HepG2 (cell line): Measurements from ENCODE around the gene OR4C45. TPM values are rescaled to one million over a fixed set of nuclear protein-coding genes. Genes with fewer than 3 reads are reported as not detected.

ENCODE experiments used
- ATAC-seq: fragments of 200-7000 bp; cut with Tn5 transposase; 3 replicates; pipeline ENCODE4 v1.9.1; 2020; ENCODE audit warnings: mild to moderate bottlenecking, moderate library complexity
- BruUV-seq: library from RNA; stranded (reverse); fragments of 400-500 nt; replicated peaks from 2 replicates; lab custom pipeline; 2021; lab: Mats Ljungman, UMichigan
- CTCF ChIA-PET: fragments of 300-600 bp; formaldehyde crosslinking; extraction: SDS; loops from one replicate; lab custom pipeline; 2021; ENCODE audit warnings: low total read pairs, inconsistent platforms, low intra/inter-chr PET ratio; lab: Yijun Ruan, JAX
- POLR2A ChIA-PET: fragments of 350-600 bp; sonication (Branson Sonifier 250); formaldehyde crosslinking; loops from one replicate; lab custom pipeline; 2020; ENCODE audit warnings: antibody characterized with exemption, inconsistent platforms; lab: Yijun Ruan, JAX
- DNase-seq: peaks from one replicate; pipeline ENCODE4 v3.0.0-alpha.2; 2015; ENCODE audit warnings: low spot score
- FAIRE-seq: peaks from 3 replicates; lab custom pipeline; 2011; peaks lifted over from hg19 to GRCh38; lab: Jason Lieb, UNC
- H2AFZ ChIP-seq: one replicate; pipeline ENCODE4 v1.6.1; 2011; ENCODE audit warnings: low read length, inconsistent platforms
- H3K27ac ChIP-seq: fragments of 300-600 bp; 3 replicates; pipeline ENCODE4 v1.8.0; 2011; ENCODE audit warnings: mixed run types, mild to moderate bottlenecking, mixed read lengths, low read length, inconsistent platforms; ENCODE audit not compliant: insufficient read depth; ENCODE audit errors: extremely low read length
- H3K27me3 ChIP-seq, 2 experiments: fragments of 200-600 bp in 1 of 2; 2 replicates in 1 of 2; 3 replicates in 1 of 2; pipeline versions ENCODE4 v1.6.0 to v1.8.0; 2011; ENCODE audit warnings: low read length in 2 of 2, mild to moderate bottlenecking in 2 of 2, moderate library complexity in 2 of 2, inconsistent platforms in 1 of 2; ENCODE audit not compliant: insufficient read depth in 2 of 2, control insufficient read depth in 1 of 2
- H3K36me3 ChIP-seq, 2 experiments: fragments of 200-600 bp in 1 of 2; replicated peaks in 1 of 2; 2 replicates in 1 of 2; 3 replicates in 1 of 2; pipeline versions ENCODE4 v1.5.1 to v1.8.0; 2011; ENCODE audit warnings: low read length in 2 of 2, inconsistent platforms in 1 of 2; ENCODE audit not compliant: insufficient read depth in 2 of 2, control insufficient read depth in 1 of 2
- H3K4me1 ChIP-seq: 2 replicates; pipeline ENCODE4 v1.5.1; 2012; ENCODE audit warnings: low read length, inconsistent platforms; ENCODE audit not compliant: insufficient read depth
- H3K4me2 ChIP-seq: 2 replicates; pipeline ENCODE4 v1.6.0; 2011; ENCODE audit warnings: low read depth, low read length, inconsistent platforms
- H3K4me3 ChIP-seq, 3 experiments: fragments of 200-600 bp in 1 of 3; sonication (generic), shearing (Covaris generic) in 1 of 3; replicated peaks in 1 of 3; 2 replicates each; pipeline ENCODE4 v1.5.1; 2011 to 2016; ENCODE audit warnings: low read length in 3 of 3, inconsistent platforms in 2 of 3, low read depth in 2 of 3, mild to moderate bottlenecking in 2 of 3, control low read depth in 1 of 3, mixed read lengths in 1 of 3; ENCODE audit not compliant: insufficient read depth in 1 of 3
- H3K79me2 ChIP-seq: one replicate; pipeline ENCODE4 v1.6.1; 2011; ENCODE audit warnings: low read length, inconsistent platforms; ENCODE audit not compliant: insufficient read depth
- H3K9ac ChIP-seq: 2 replicates; pipeline ENCODE4 v1.6.0; 2011; ENCODE audit warnings: mild to moderate bottlenecking, low read depth, low read length, inconsistent platforms; ENCODE audit not compliant: insufficient read depth
- H3K9me3 ChIP-seq: 2 replicates; pipeline ENCODE4 v1.5.1; 2012; ENCODE audit warnings: mild to moderate bottlenecking, low read length
- H4K20me1 ChIP-seq: 2 replicates; pipeline ENCODE4 v1.6.0; 2011; ENCODE audit warnings: inconsistent platforms, mild to moderate bottlenecking, low read length, moderate library complexity; ENCODE audit not compliant: insufficient read depth
- BRD4 ChIP-seq: sonication (generic); formaldehyde crosslinking; IDR thresholded peaks from 2 replicates; pipeline ENCODE4 v1.4.0; 2020; ENCODE audit warnings: missing genetic modification reagents
- CAMTA2 ChIP-seq: sonication (generic); formaldehyde crosslinking; IDR thresholded peaks from 2 replicates; pipeline ENCODE4 v1.4.0; 2020; ENCODE audit warnings: mild to moderate bottlenecking, missing genetic modification reagents, borderline replicate concordance
- KAT8 ChIP-seq: IDR thresholded peaks from 2 replicates; pipeline ENCODE4 v1.6.1; 2016; ENCODE audit warnings: missing genetic modification reagents, missing compliant biosample characterization
- MLLT10 ChIP-seq: sonication (generic); formaldehyde crosslinking; IDR thresholded peaks from 2 replicates; pipeline ENCODE4 v1.4.0; 2020; ENCODE audit warnings: missing genetic modification reagents
- RFX5 ChIP-seq: IDR thresholded peaks from 2 replicates; pipeline ENCODE4 v1.6.1; 2011; ENCODE audit warnings: low read depth, low read length, improper control_type of control experiment
- SETDB1 ChIP-seq: sonication (generic); formaldehyde crosslinking; IDR thresholded peaks from 2 replicates; pipeline ENCODE4 v1.5.1; 2020; ENCODE audit warnings: missing genetic modification reagents, mild to moderate bottlenecking, borderline replicate concordance
- SUZ12 ChIP-seq: fragments of 150-350 bp; IDR thresholded peaks from 2 replicates; pipeline ENCODE4 v1.6.1; 2014; ENCODE audit warnings: low read depth, low read length
- ZFP36L2 ChIP-seq: sonication (generic); formaldehyde crosslinking; IDR thresholded peaks from 2 replicates; pipeline ENCODE4 v1.4.0; 2020; ENCODE audit warnings: missing genetic modification reagents
- ZNF124 ChIP-seq: sonication (generic); formaldehyde crosslinking; IDR thresholded peaks from 2 replicates; pipeline ENCODE4 v1.4.0; 2020; ENCODE audit warnings: missing genetic modification reagents
- ZNF552 ChIP-seq: sonication (generic); formaldehyde crosslinking; IDR thresholded peaks from 2 replicates; pipeline ENCODE4 v1.9.0; 2022; ENCODE audit warnings: missing genetic modification reagents, mild to moderate bottlenecking, borderline replicate concordance
- ZNF839 ChIP-seq: sonication (generic); formaldehyde crosslinking; IDR thresholded peaks from 2 replicates; pipeline ENCODE4 v1.4.0; 2020; ENCODE audit warnings: missing genetic modification reagents, mild to moderate bottlenecking, borderline replicate concordance
- WGBS: methylation state at CpG from one replicate; pipeline ENCODE4 v1.1.6; 2017; ENCODE audit warnings: low lambda C conversion rate; 5-methylcytosine and 5-hydroxymethylcytosine counted together
- in situ Hi-C: cut with HindIII; loops from 2 replicates; pipeline ENCODE4 v1.10.0; 2017; ENCODE audit warnings: low pct_unique_long_range_greater_than_20kb; ENCODE audit not compliant: extremely low pct_ligation_motif_present
- intact Hi-C: fragments of 100-400 bp; cut with micrococcal nuclease; formaldehyde crosslinking; loops from one replicate; pipeline ENCODE4 v1.10.0; 2022; ENCODE audit not compliant: unreplicated experiment
- polyA plus RNA-seq, 8 experiments: library from polyadenylated mRNA; depleted of rRNA in 3 of 8; stranded (reverse) in 7 of 8; unstranded in 1 of 8; fragments of >200 nt; fragmentation: Illumina TruSeq in 4 of 8; extraction: Trizol in 4 of 8; gene quantifications; 2 replicates each; pipeline versions ENCODE4 v1.2.1 to v1.2.3, GENCODE V29; 2011 to 2016; ENCODE audit warnings: low read depth in 4 of 8, missing spikeins in 1 of 8, mixed read lengths in 1 of 8; ENCODE audit not compliant: insufficient read depth in 1 of 8
- total RNA-seq, 5 experiments: library from RNA; depleted of rRNA; stranded (reverse); fragments of >200 nt; fragmentation: Illumina TruSeq; extraction: Trizol; gene quantifications; 2 replicates each; pipeline ENCODE4 v1.2.3, GENCODE V29; 2016; ENCODE audit warnings: low read depth in 1 of 5
- TF ChIP-seq, protein P1 (sequence below): sonication (generic); formaldehyde crosslinking; IDR thresholded peaks from 2 replicates; pipeline ENCODE4 v1.5.1; 2020; ENCODE audit warnings: missing genetic modification reagents, mild to moderate bottlenecking, borderline replicate concordance
- TF ChIP-seq, protein P2 (sequence below): sonication (generic); formaldehyde crosslinking; conservative IDR thresholded peaks from 2 replicates; pipeline ENCODE4 v1.4.0; 2020; ENCODE audit warnings: missing genetic modification reagents
- TF ChIP-seq, protein P3 (sequence below): sonication (generic); formaldehyde crosslinking; IDR thresholded peaks from 2 replicates; pipeline ENCODE4 v1.4.0; 2020; ENCODE audit warnings: mild to moderate bottlenecking, missing genetic modification reagents
- TF ChIP-seq, protein P4 (sequence below): sonication (generic); formaldehyde crosslinking; IDR thresholded peaks from 2 replicates; pipeline ENCODE4 v1.4.0; 2020; ENCODE audit warnings: missing genetic modification reagents, borderline replicate concordance
- TF ChIP-seq, protein P5 (sequence below): sonication (generic); formaldehyde crosslinking; IDR thresholded peaks from 2 replicates; pipeline ENCODE4 v1.4.0; 2020; ENCODE audit warnings: missing genetic modification reagents

Gene OR4C45
- total and polyA plus RNA-seq, 2 of the 13 experiments (the other 11 are each of a cell fraction or from before 2014, with no cell fraction given) = not detected

DNA sequence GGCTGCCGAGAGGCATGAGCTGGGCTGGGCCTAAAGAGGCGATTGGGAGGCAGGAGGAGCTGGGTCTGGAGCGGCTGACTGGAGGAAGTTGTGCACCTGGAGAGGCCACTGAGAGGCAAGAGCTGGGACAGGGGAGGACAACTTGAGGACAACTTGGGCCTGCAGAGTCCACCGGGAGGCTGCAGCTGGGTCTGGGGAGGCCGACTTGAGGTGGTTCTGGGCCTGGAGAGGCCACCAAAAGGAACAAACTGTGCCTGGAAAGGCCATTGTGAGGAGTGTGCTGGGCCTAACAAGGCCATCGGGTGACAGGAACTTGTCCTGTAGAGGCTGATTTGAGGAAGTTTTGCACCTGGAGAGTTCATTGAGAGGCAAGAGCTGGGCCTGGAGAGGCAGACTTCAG is 41.5 kb downstream of the OR4C45 start (continued):
- TF ChIP-seq, protein P1, sequence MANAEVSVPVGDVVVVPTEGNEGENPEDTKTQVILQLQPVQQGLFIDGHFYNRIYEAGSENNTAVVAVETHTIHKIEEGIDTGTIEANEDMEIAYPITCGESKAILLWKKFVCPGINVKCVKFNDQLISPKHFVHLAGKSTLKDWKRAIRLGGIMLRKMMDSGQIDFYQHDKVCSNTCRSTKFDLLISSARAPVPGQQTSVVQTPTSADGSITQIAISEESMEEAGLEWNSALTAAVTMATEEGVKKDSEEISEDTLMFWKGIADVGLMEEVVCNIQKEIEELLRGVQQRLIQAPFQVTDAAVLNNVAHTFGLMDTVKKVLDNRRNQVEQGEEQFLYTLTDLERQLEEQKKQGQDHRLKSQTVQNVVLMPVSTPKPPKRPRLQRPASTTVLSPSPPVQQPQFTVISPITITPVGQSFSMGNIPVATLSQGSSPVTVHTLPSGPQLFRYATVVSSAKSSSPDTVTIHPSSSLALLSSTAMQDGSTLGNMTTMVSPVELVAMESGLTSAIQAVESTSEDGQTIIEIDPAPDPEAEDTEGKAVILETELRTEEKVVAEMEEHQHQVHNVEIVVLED (CRISPR knock-in tag) = no peak
- TF ChIP-seq CAMTA2 (CRISPR knock-in tag) (no peak), SUZ12 (no peak), SETDB1 (CRISPR knock-in tag) (no peak), ZNF552 (CRISPR knock-in tag) (no peak), BRD4 (CRISPR knock-in tag) (no peak), ZFP36L2 (CRISPR knock-in tag) (no peak)
- TF ChIP-seq, protein P2, sequence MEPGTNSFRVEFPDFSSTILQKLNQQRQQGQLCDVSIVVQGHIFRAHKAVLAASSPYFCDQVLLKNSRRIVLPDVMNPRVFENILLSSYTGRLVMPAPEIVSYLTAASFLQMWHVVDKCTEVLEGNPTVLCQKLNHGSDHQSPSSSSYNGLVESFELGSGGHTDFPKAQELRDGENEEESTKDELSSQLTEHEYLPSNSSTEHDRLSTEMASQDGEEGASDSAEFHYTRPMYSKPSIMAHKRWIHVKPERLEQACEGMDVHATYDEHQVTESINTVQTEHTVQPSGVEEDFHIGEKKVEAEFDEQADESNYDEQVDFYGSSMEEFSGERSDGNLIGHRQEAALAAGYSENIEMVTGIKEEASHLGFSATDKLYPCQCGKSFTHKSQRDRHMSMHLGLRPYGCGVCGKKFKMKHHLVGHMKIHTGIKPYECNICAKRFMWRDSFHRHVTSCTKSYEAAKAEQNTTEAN (CRISPR knock-in tag) = no peak
- TF ChIP-seq, protein P3, sequence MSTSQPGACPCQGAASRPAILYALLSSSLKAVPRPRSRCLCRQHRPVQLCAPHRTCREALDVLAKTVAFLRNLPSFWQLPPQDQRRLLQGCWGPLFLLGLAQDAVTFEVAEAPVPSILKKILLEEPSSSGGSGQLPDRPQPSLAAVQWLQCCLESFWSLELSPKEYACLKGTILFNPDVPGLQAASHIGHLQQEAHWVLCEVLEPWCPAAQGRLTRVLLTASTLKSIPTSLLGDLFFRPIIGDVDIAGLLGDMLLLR = no peak
- TF ChIP-seq, all 625 proteins: peak for 0

DNA sequence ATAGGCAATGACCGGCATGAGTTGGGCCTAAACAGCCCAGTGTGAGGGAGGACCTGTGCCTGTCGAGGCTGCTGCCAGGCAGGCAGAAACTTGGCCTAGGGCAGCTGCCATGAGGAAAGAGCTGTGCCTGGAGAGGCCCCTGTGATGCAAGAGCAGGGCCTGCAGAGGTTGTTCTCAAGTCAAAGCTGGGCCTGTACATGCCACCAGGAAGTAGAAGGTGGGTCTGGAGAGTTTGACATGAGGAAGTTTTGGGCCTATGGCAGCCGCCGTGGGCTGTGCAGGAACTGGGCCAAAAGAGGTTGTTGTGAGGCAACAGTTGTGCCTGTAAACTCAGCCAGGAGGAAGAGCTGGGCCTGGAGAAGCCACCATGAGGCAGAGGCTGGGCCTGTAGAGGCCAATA is 43.2 kb downstream of the OR4C45 start:
- no TSS peak for BruUV-seq
- CTCF ChIA-PET = no interaction called here
- no peak overlapping the region for H2AFZ ChIP-seq
- no peaks in the 10 kb centered on the region for H3K27me3 ChIP-seq
- FAIRE-seq = no peak
- 11% methylated on average over 4 of the region's 4 CpGs for WGBS
- in situ Hi-C loops (no loop called here), intact Hi-C loops (no loop called here)
- no peaks in the 10 kb centered on the region for H3K79me2 ChIP-seq
- no peak overlapping the region for H3K4me3 ChIP-seq
- no peaks in the 10 kb centered on the region for H3K36me3 ChIP-seq
- H3K9me3 ChIP-seq = peaks cover 84% of the 10 kb centered on the region
- H4K20me1 ChIP-seq = no peaks in the 10 kb centered on the region
- H3K4me2 ChIP-seq = no peak overlapping the region
- no peak for DNase-seq
- H3K4me1 ChIP-seq = no peaks in the 10 kb centered on the region
- H3K9ac ChIP-seq = no peak overlapping the region
- no peak for ATAC-seq
- POLR2A ChIA-PET = no interaction called here
- H3K27ac ChIP-seq = no peak overlapping the region
- TF ChIP-seq, protein P4, sequence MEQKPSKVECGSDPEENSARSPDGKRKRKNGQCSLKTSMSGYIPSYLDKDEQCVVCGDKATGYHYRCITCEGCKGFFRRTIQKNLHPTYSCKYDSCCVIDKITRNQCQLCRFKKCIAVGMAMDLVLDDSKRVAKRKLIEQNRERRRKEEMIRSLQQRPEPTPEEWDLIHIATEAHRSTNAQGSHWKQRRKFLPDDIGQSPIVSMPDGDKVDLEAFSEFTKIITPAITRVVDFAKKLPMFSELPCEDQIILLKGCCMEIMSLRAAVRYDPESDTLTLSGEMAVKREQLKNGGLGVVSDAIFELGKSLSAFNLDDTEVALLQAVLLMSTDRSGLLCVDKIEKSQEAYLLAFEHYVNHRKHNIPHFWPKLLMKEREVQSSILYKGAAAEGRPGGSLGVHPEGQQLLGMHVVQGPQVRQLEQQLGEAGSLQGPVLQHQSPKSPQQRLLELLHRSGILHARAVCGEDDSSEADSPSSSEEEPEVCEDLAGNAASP = no peak
- TF ChIP-seq RFX5 = no peak
- no peak for TF ChIP-seq ZNF839 (CRISPR knock-in tag)
- no peak for TF ChIP-seq KAT8 (CRISPR knock-in tag)
- no peak for TF ChIP-seq ZNF124
- no peak for TF ChIP-seq MLLT10 (CRISPR knock-in tag)
- TF ChIP-seq, protein P5, sequence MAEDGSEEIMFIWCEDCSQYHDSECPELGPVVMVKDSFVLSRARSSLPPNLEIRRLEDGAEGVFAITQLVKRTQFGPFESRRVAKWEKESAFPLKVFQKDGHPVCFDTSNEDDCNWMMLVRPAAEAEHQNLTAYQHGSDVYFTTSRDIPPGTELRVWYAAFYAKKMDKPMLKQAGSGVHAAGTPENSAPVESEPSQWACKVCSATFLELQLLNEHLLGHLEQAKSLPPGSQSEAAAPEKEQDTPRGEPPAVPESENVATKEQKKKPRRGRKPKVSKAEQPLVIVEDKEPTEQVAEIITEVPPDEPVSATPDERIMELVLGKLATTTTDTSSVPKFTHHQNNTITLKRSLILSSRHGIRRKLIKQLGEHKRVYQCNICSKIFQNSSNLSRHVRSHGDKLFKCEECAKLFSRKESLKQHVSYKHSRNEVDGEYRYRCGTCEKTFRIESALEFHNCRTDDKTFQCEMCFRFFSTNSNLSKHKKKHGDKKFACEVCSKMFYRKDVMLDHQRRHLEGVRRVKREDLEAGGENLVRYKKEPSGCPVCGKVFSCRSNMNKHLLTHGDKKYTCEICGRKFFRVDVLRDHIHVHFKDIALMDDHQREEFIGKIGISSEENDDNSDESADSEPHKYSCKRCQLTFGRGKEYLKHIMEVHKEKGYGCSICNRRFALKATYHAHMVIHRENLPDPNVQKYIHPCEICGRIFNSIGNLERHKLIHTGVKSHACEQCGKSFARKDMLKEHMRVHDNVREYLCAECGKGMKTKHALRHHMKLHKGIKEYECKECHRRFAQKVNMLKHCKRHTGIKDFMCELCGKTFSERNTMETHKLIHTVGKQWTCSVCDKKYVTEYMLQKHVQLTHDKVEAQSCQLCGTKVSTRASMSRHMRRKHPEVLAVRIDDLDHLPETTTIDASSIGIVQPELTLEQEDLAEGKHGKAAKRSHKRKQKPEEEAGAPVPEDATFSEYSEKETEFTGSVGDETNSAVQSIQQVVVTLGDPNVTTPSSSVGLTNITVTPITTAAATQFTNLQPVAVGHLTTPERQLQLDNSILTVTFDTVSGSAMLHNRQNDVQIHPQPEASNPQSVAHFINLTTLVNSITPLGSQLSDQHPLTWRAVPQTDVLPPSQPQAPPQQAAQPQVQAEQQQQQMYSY (CRISPR knock-in tag) = no peak
